Progenitor cell of endocrine pancreas (in vitro differentiated cells): ENCODE data around the gene VPS8. TPM values are rescaled to one million over a fixed set of nuclear protein-coding genes. Genes with fewer than 3 reads are reported as not detected.

ENCODE experiments used
- DNase-seq: peaks from one replicate; pipeline ENCODE4 v3.0.0; 2021; ENCODE audit warnings: low spot score; ENCODE audit not compliant: unreplicated experiment
- H3K27ac Mint-ChIP-seq: 2 replicates; pipeline ENCODE4 v1.8.0; 2021; ENCODE audit warnings: mild to moderate bottlenecking, moderate library complexity, mixed read lengths
- H3K27me3 Mint-ChIP-seq: 2 replicates; pipeline ENCODE4 v1.8.0; 2021; ENCODE audit warnings: mixed read lengths
- H3K36me3 Mint-ChIP-seq: 2 replicates; pipeline ENCODE4 v1.8.0; 2022; ENCODE audit warnings: mixed read lengths; ENCODE audit not compliant: insufficient read depth
- H3K4me1 Mint-ChIP-seq: 2 replicates; pipeline ENCODE4 v1.8.0; 2021; ENCODE audit warnings: low read depth, mixed read lengths
- H3K4me3 Mint-ChIP-seq: 2 replicates; pipeline ENCODE4 v1.8.0; 2021; ENCODE audit warnings: low read depth, mild to moderate bottlenecking, moderate library complexity, mixed read lengths
- H3K9me3 Mint-ChIP-seq: 2 replicates; pipeline ENCODE4 v1.8.0; 2021; ENCODE audit warnings: low read depth, mixed read lengths
- CTCF ChIP-seq: fragments of 200-600 bp; sonication (generic); IDR thresholded peaks from one replicate; pipeline ENCODE4 v1.5.0; 2021; ENCODE audit warnings: antibody characterized with exemption, mild to moderate bottlenecking; ENCODE audit not compliant: unreplicated experiment
- total RNA-seq: library from RNA; stranded (reverse); gene quantifications from 2 replicates; pipeline ENCODE4 v1.2.1, GENCODE V29; 2021

The VPS8 gene
- total RNA-seq, 1 donor from 2014 or later = 89.4 TPM

- H3K27ac Mint-ChIP-seq = no peak overlapping the region
- no peaks in the 10 kb centered on the region for H3K27me3 Mint-ChIP-seq
- H3K36me3 Mint-ChIP-seq = peaks cover 26% of the 10 kb centered on the region
- no peak for TF ChIP-seq CTCF
- DNase-seq = no peak
- H3K4me1 Mint-ChIP-seq = no peaks in the 10 kb centered on the region
- no peak overlapping the region for H3K4me3 Mint-ChIP-seq
- H3K9me3 Mint-ChIP-seq = no peaks in the 10 kb centered on the region
Observed at GRCh38 chr3:184864000-184864399, 52.0 kb downstream of the VPS8 start.

- Mint-ChIP-seq H3K27ac (no peak overlapping the region), H3K36me3 (peaks cover 20% of the 10 kb centered on the region)
- TF ChIP-seq CTCF = no peak
Observed at GRCh38 chr3:184868477-184868876, 56.5 kb downstream of the VPS8 start.

GRCh38 chr3:184872200-184872599 is 60.2 kb downstream of the VPS8 start:
- no peak for DNase-seq
- Mint-ChIP-seq H3K27me3 (no peaks in the 10 kb centered on the region), H3K4me1 (peaks cover 16% of the 10 kb centered on the region), H3K27ac (no peak overlapping the region), H3K36me3 (peaks cover 7% of the 10 kb centered on the region), H3K9me3 (no peaks in the 10 kb centered on the region), H3K4me3 (no peak overlapping the region)
- no peak for TF ChIP-seq CTCF

More at GRCh38 chr3:184868477-184868876, 56.5 kb downstream of the VPS8 start:
- DNase-seq = no peak
- H3K9me3 Mint-ChIP-seq = no peaks in the 10 kb centered on the region
- no peaks in the 10 kb centered on the region for H3K4me1 Mint-ChIP-seq
- no peak overlapping the region for H3K4me3 Mint-ChIP-seq
- no peaks in the 10 kb centered on the region for H3K27me3 Mint-ChIP-seq

GRCh38 chr3:184873141-184873540 is 61.2 kb downstream of the VPS8 start:
- no peaks in the 10 kb centered on the region for H3K27me3 Mint-ChIP-seq
- H3K4me1 Mint-ChIP-seq = peaks cover 16% of the 10 kb centered on the region
- peaks cover 7% of the 10 kb centered on the region for H3K36me3 Mint-ChIP-seq
- H3K27ac Mint-ChIP-seq = no peak overlapping the region
- TF ChIP-seq CTCF = no peak
- no peak overlapping the region for H3K4me3 Mint-ChIP-seq
- H3K9me3 Mint-ChIP-seq = no peaks in the 10 kb centered on the region
- no peak for DNase-seq

- TF ChIP-seq CTCF = peak; percentile 85
- DNase-seq = peak; percentile 15
- no peaks in the 10 kb centered on the region for H3K9me3 Mint-ChIP-seq
- peaks cover 5% of the 10 kb centered on the region for H3K36me3 Mint-ChIP-seq
- H3K4me3 Mint-ChIP-seq = no peak overlapping the region
- peaks cover 16% of the 10 kb centered on the region for H3K4me1 Mint-ChIP-seq
- no peak overlapping the region for H3K27ac Mint-ChIP-seq
- H3K27me3 Mint-ChIP-seq = no peaks in the 10 kb centered on the region
Observed at GRCh38 chr3:184874709-184875644, 63.0 kb downstream of the VPS8 start.
